SU-DHL-6 (cell line): ENCODE measurements around the gene GIPC3.

Experiments used
- H2AFZ ChIP-seq: fragments of 200-600 bp; sonication (generic); 2 replicates; pipeline ENCODE4 v1.6.1; 2014; ENCODE audit warnings: low read depth, mild to moderate bottlenecking, moderate library complexity, mixed read lengths, antibody characterized with exemption, low read length; ENCODE audit not compliant: severe bottlenecking
- H3F3A ChIP-seq: fragments of 200-600 bp; shearing (Covaris generic); 2 replicates; pipeline ENCODE4 v1.6.0; 2016; ENCODE audit warnings: antibody characterized with exemption, mild to moderate bottlenecking; ENCODE audit not compliant: insufficient read depth
- H3K27ac ChIP-seq: fragments of 200-600 bp; sonication (generic); 2 replicates; pipeline ENCODE4 v1.5.1; 2016; ENCODE audit warnings: low read depth, mild to moderate bottlenecking, low read length, moderate library complexity, mixed read lengths
- H3K27me3 ChIP-seq: fragments of 200-600 bp; sonication (generic), shearing (Covaris generic); 2 replicates; pipeline ENCODE4 v1.6.0; 2014; ENCODE audit warnings: mild to moderate bottlenecking, low read length
- H3K36me3 ChIP-seq: fragments of 200-600 bp; sonication (generic); 2 replicates; pipeline ENCODE4 v1.6.1; 2014; ENCODE audit warnings: mild to moderate bottlenecking, low read length, mixed read lengths
- H3K4me2 ChIP-seq: fragments of 300-600, 200-600 bp; shearing (Covaris generic), sonication (generic); 2 replicates; pipeline ENCODE4 v1.6.0; 2014; ENCODE audit warnings: low read length, low read depth, mild to moderate bottlenecking; ENCODE audit not compliant: poor library complexity, severe bottlenecking
- H3K4me3 ChIP-seq: fragments of 200-600 bp; sonication (generic); 2 replicates; pipeline ENCODE4 v1.5.1; 2014; ENCODE audit warnings: antibody characterized with exemption, low read length, mild to moderate bottlenecking, mixed read lengths; ENCODE audit not compliant: insufficient read depth, poor library complexity, severe bottlenecking
- H3K79me2 ChIP-seq: fragments of 200-600 bp; sonication (generic); 2 replicates; pipeline ENCODE4 v1.6.1; 2014; ENCODE audit warnings: mild to moderate bottlenecking, low read length, moderate library complexity; ENCODE audit not compliant: insufficient read depth
- H3K9ac ChIP-seq: fragments of 200-600 bp; sonication (generic); 2 replicates; pipeline ENCODE4 v1.7.0; 2014; ENCODE audit warnings: mild to moderate bottlenecking, low read length
- H3K9me2 ChIP-seq: fragments of 200-600 bp; sonication (generic); replicated peaks from 2 replicates; pipeline ENCODE4 v1.6.1; 2014; ENCODE audit warnings: low read length; ENCODE audit not compliant: insufficient read depth
- H3K9me3 ChIP-seq: fragments of 200-600 bp; sonication (generic); 2 replicates; pipeline ENCODE4 v1.6.1; 2014; ENCODE audit warnings: low read length, mixed read lengths; ENCODE audit not compliant: insufficient read depth
- H4K20me1 ChIP-seq: fragments of 200-600 bp; sonication (generic); 2 replicates; pipeline ENCODE4 v1.6.1; 2014; ENCODE audit warnings: low read depth, mild to moderate bottlenecking, antibody characterized with exemption, low read length, moderate library complexity, mixed read lengths
- CTCF ChIP-seq: fragments of 200-600 bp; sonication (generic); IDR thresholded peaks from one replicate; pipeline ENCODE4 v1.5.1; 2017; ENCODE audit warnings: antibody characterized with exemption, mild to moderate bottlenecking, low read length, moderate library complexity; ENCODE audit not compliant: insufficient read depth, poor library complexity, severe bottlenecking
- EZH2phosphoT487 ChIP-seq: fragments of 200-600 bp; sonication (generic), shearing (Covaris generic); conservative IDR thresholded peaks from 2 replicates; pipeline ENCODE4 v1.6.1; 2018; ENCODE audit warnings: mild to moderate bottlenecking, antibody characterized with exemption, low read length, moderate library complexity, mixed read lengths

GIPC3 gene

GRCh38 chr19:3606174-3606689 lies 21.0 kb downstream of the GIPC3 start:
- TF ChIP-seq EZH2phosphoT487 (no peak), CTCF (no peak)
- H4K20me1 ChIP-seq: no peaks in the 10 kb centered on the region
- no peaks in the 10 kb centered on the region for H3F3A ChIP-seq
- no peaks in the 10 kb centered on the region for H3K79me2 ChIP-seq
- H3K27me3 ChIP-seq: no peaks in the 10 kb centered on the region
- no peak overlapping the region for H2AFZ ChIP-seq
- H3K36me3 ChIP-seq: no peaks in the 10 kb centered on the region
- H3K9me2 ChIP-seq: no peaks in the 10 kb centered on the region
- no peaks in the 10 kb centered on the region for H3K9me3 ChIP-seq
- H3K4me3 ChIP-seq: no peak overlapping the region
- H3K27ac ChIP-seq: no peak overlapping the region
- H3K4me2 ChIP-seq: no peak overlapping the region
- H3K9ac ChIP-seq: no peak overlapping the region

- Histone ChIP-seq H3K9me2 (no peaks in the 10 kb centered on the region), H3K9me3 (no peaks in the 10 kb centered on the region), H3K27me3 (no peaks in the 10 kb centered on the region), H3K79me2 (no peaks in the 10 kb centered on the region), H3K27ac (no peak within 1 kb of the TSS), H3K4me3 (no peak within 1 kb of the TSS), H2AFZ (no peak within 1 kb of the TSS), H3K36me3 (no peaks in the 10 kb centered on the region), H3F3A (no peaks in the 10 kb centered on the region), H4K20me1 (no peaks in the 10 kb centered on the region), H3K9ac (no peak within 1 kb of the TSS), H3K4me2 (no peak within 1 kb of the TSS)
- no peak for TF ChIP-seq CTCF
- TF ChIP-seq EZH2phosphoT487: no peak
These were observed 21.5 kb downstream of the GIPC3 start, which contains the start of gene TBXA2R for GRCh38 chr19:3606690-3607289. TBXA2R (minus strand) TSS chr19:3606875; CDS start chr19:3600634, 6,241 bp downstream.

GRCh38 chr19:3607303-3608078 lies 22.2 kb downstream of the GIPC3 start:
- no peak overlapping the region for H3K27ac ChIP-seq

More at GRCh38 chr19:3607303-3608078, 22.2 kb downstream of the GIPC3 start:
- no peak for TF ChIP-seq CTCF
- TF ChIP-seq EZH2phosphoT487: no peak
- no peaks in the 10 kb centered on the region for H3K79me2 ChIP-seq
- H4K20me1 ChIP-seq: no peaks in the 10 kb centered on the region
- no peak overlapping the region for H2AFZ ChIP-seq
- no peaks in the 10 kb centered on the region for H3K9me2 ChIP-seq
- H3K36me3 ChIP-seq: no peaks in the 10 kb centered on the region
- H3K4me3 ChIP-seq: no peak overlapping the region
- H3K4me2 ChIP-seq: no peak overlapping the region
- H3K9me3 ChIP-seq: no peaks in the 10 kb centered on the region
- no peaks in the 10 kb centered on the region for H3K27me3 ChIP-seq
- H3F3A ChIP-seq: no peaks in the 10 kb centered on the region
- no peak overlapping the region for H3K9ac ChIP-seq
